T-helper 1 cell (primary cell): ENCODE data around the gene PRR15L.
"Not testable (repeated sequence)": the region's sequence is repeated elsewhere in the genome, so short reads cannot be mapped to it uniquely, and the experiment has no call there.

Source experiments
- DNase-seq, 5 donors: peaks; one replicate each; pipeline ENCODE4 v3.0.0-alpha.2; 2012 to 2020
- total RNA-seq, 4 donors: gene quantifications; one replicate each; lab custom pipeline; 2026; lab: John Stamatoyannopoulos, UW

The PRR15L gene
- 0 reads per million in 4 donors for total RNA-seq

GRCh38 chr17:47957591-47958490, at the start of gene PRR15L:
Gene PRR15L, minus strand, starts transcription at chr17:47957883. Its CDS starts 4,649 bp downstream, at chr17:47953234.
- no peak for DNase-seq

GRCh38 chr17:48006936-48007709, 49.4 kb upstream of the PRR15L start:
- no peak for DNase-seq

GRCh38 chr17:48004983-48005382, 47.3 kb upstream of the PRR15L start:
- no peak for DNase-seq

GRCh38 chr17:48003417-48004151, 45.9 kb upstream of the PRR15L start:
- no peak for DNase-seq

GRCh38 chr17:48002916-48003416, 45.3 kb upstream of the PRR15L start:
- no peak for DNase-seq

GRCh38 chr17:48002266-48002915, 44.7 kb upstream of the PRR15L start:
- no peak for DNase-seq

- DNase-seq = not testable (repeated sequence)
These were observed 44.0 kb upstream of the PRR15L start for GRCh38 chr17:48001657-48002056.

- DNase-seq = no peak
These were observed 43.5 kb upstream of the PRR15L start for GRCh38 chr17:48001197-48001596.

- no peak for DNase-seq
These were observed 41.9 kb upstream of the PRR15L start for GRCh38 chr17:47999582-47999981.

GRCh38 chr17:47998044-47998443, 40.4 kb upstream of the PRR15L start:
- DNase-seq = no peak

- DNase-seq = no peak
These were observed 39.9 kb upstream of the PRR15L start for GRCh38 chr17:47997586-47997985.

- no peak for DNase-seq
These were observed 38.5 kb upstream of the PRR15L start for GRCh38 chr17:47996201-47996600.

GRCh38 chr17:47995241-47995935, 37.7 kb upstream of the PRR15L start:
- no peak for DNase-seq

- no peak for DNase-seq
These were observed 37.0 kb upstream of the PRR15L start for GRCh38 chr17:47994724-47995123.

- DNase-seq = no peak
These were observed 36.3 kb upstream of the PRR15L start for GRCh38 chr17:47993964-47994363.

GRCh38 chr17:47993031-47993564, 35.4 kb upstream of the PRR15L start:
- DNase-seq = no peak

- no peak for DNase-seq
These were observed 34.5 kb upstream of the PRR15L start for GRCh38 chr17:47992216-47992615.

GRCh38 chr17:47990962-47991731, 33.5 kb upstream of the PRR15L start:
- no peak for DNase-seq

- DNase-seq = no peak
These were observed 32.0 kb upstream of the PRR15L start for GRCh38 chr17:47989700-47990099.

GRCh38 chr17:47989159-47989558, 31.5 kb upstream of the PRR15L start:
- DNase-seq = no peak
